SK-N-MC (cell line): ENCODE data around the gene HACD1.

Source experiments
- EZH2 ChIP-seq: fragments of 200-600 bp; sonication (generic); IDR thresholded peaks from one replicate; pipeline ENCODE4 v1.6.1; 2017; ENCODE audit warnings: antibody characterized with exemption
- FOXP2 ChIP-seq: optimal IDR thresholded peaks from 2 replicates; pipeline ENCODE3; 2011; ENCODE audit warnings: mild to moderate bottlenecking, moderate library complexity; ENCODE audit not compliant: insufficient read depth; ENCODE audit errors: extremely low read length, control extremely low read depth
- POLR2AphosphoS5 ChIP-seq: IDR thresholded peaks from 2 replicates; pipeline ENCODE4 v1.6.1; 2012; ENCODE audit warnings: mild to moderate bottlenecking, low read depth, low read length, borderline replicate concordance

- TF ChIP-seq EZH2 (no peak), POLR2AphosphoS5 (no peak), FOXP2 (no peak)
Observed at GRCh38 chr10:17655009-17655408, 37.8 kb upstream of the HACD1 start.
